ENCODE data around the gene FAM171A1.
"Not testable (repeated sequence)": the region's sequence is repeated elsewhere in the genome, so short reads cannot be mapped to it uniquely, and the experiment has no call there.

The FAM171A1 gene

DNA sequence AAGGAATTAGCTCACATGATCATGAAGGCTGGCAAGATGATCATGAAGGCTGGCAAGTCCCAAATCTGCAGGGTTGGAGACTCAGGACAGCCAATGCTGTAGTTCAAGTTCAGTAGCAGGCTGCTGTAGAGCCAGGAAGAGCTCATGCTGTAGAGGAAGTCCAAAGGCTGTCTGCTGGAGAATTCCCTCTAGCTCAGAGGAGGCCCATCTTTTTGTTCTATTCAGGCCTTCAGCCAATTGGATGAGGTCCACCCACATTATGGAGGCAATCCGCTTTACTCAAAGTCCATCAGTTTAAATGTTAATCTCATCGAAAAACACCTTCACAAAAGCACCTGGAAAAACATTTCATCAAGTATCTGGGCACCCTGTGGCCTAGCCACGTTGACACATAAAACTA lies 24.8 kb upstream of the FAM171A1 start:
- no peaks in the 10 kb centered on the region for H3K27me3 ChIP-seq (ENCODE audit: control insufficient read depth, insufficient read depth, low read length)

DNA sequence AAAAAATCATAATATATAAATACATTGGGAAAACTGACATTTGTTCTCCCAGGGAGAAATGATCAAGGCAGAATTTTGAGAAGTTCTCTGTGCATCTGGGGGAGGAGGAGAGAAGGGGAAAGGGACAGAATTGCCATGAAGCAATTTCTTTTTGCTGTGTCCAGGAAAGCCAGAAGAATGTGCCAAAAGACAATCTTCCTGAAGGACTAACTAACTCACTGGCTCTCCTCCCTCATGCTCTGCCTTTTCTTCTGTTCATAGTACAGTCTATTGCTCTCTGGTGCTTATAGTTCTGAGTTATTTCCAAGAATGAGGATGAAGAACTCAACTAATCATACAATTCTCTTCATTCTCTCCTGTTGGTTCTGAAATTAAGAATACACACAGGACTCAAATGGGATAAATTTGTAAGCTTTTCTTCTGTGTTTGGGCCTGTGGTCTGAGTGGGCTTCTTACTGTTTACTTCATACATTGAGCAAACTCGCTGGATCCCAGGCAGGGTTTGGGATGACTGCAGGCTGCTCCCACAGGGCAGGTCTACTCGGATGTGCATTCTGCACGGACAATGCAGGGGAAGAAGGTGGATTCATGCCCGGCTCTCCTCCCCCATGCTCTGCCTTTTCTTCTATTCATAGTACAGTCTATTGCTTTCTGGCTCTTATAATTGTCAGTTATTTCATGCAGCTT lies 22.2 kb upstream of the FAM171A1 start:
- Histone ChIP-seq H3K4me3 (ENCODE audit: low read depth, low read length) (no peak overlapping the region), H3K36me3 (ENCODE audit: control insufficient read depth, insufficient read depth, low read length) (no peaks in the 10 kb centered on the region), H3K9ac (ENCODE audit: low read depth, low read length) (no peak overlapping the region), H3K27me3 (ENCODE audit: control insufficient read depth, insufficient read depth, low read length) (no peaks in the 10 kb centered on the region), H3K27ac (ENCODE audit: low read depth, low read length) (no peak overlapping the region), H3K9me3 (ENCODE audit: control insufficient read depth, insufficient read depth, low read length) (no peaks in the 10 kb centered on the region), H3K4me1 (ENCODE audit: control insufficient read depth, insufficient read depth, low read length) (no peaks in the 10 kb centered on the region)

More for the DNA sequence above, 24.8 kb upstream of the FAM171A1 start:
- Histone ChIP-seq H3K36me3 (ENCODE audit: control insufficient read depth, insufficient read depth, low read length) (no peaks in the 10 kb centered on the region), H3K4me1 (ENCODE audit: control insufficient read depth, insufficient read depth, low read length) (no peaks in the 10 kb centered on the region), H3K27ac (ENCODE audit: low read depth, low read length) (no peak overlapping the region), H3K9me3 (ENCODE audit: control insufficient read depth, insufficient read depth, low read length) (no peaks in the 10 kb centered on the region), H3K9ac (ENCODE audit: low read depth, low read length) (no peak overlapping the region), H3K4me3 (ENCODE audit: low read depth, low read length) (no peak overlapping the region)

DNA sequence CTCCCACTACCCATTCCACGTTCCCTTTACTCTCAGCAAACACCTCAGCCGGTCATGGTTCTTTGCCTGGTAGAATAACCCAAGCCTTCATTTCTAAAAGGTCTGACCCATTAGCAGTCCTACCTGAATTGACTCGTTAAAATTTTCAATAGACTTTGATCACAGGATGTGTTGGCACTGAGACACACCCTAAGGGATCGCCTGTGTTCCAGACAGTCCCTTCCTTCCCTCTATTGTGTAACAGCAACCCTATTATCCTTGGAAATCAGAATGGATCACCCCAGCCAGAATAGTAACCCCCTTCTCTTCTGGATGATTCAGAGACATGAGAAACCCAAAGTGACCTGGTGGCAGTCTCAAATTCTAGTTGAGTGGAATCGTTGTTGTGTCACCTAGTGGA lies 20.4 kb upstream of the FAM171A1 start:
- Histone ChIP-seq H3K9ac (ENCODE audit: low read depth, low read length) (no peak overlapping the region), H3K27ac (ENCODE audit: low read depth, low read length) (no peak overlapping the region), H3K27me3 (ENCODE audit: control insufficient read depth, insufficient read depth, low read length) (no peaks in the 10 kb centered on the region; the same call in 1 of the 2 replicates), H3K4me3 (ENCODE audit: low read depth, low read length) (no peak overlapping the region), H3K36me3 (ENCODE audit: control insufficient read depth, insufficient read depth, low read length) (no peaks in the 10 kb centered on the region), H3K4me1 (ENCODE audit: control insufficient read depth, insufficient read depth, low read length) (no peaks in the 10 kb centered on the region), H3K9me3 (ENCODE audit: control insufficient read depth, insufficient read depth, low read length) (no peaks in the 10 kb centered on the region)

DNA sequence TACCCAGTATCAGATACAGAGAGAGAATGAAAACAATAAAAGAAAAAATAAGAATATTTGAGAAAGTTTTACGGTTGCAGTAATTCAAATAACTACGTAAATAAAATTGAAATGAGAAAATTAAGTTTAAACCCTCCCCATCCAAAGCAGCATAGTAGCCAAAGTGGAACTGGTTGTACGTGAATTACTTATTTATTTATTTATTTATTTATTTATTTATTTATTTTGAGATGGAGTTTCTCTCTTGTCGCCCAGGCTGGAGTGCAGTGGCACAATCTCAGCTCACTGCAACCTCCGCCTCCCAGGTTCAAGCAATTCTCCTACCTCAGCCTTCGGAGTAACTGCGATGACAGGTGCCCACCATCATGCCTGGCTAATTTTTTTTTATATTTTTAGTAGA lies 17.1 kb upstream of the FAM171A1 start:
- H3K4me3 ChIP-seq (ENCODE audit: low read depth, low read length); H3K9ac ChIP-seq (ENCODE audit: low read depth, low read length); H3K4me1 ChIP-seq (ENCODE audit: control insufficient read depth, insufficient read depth, low read length); H3K27ac ChIP-seq (ENCODE audit: low read depth, low read length); H3K27me3 ChIP-seq (ENCODE audit: control insufficient read depth, insufficient read depth, low read length); H3K36me3 ChIP-seq (ENCODE audit: control insufficient read depth, insufficient read depth, low read length); H3K9me3 ChIP-seq (ENCODE audit: control insufficient read depth, insufficient read depth, low read length): not testable (repeated sequence)

DNA sequence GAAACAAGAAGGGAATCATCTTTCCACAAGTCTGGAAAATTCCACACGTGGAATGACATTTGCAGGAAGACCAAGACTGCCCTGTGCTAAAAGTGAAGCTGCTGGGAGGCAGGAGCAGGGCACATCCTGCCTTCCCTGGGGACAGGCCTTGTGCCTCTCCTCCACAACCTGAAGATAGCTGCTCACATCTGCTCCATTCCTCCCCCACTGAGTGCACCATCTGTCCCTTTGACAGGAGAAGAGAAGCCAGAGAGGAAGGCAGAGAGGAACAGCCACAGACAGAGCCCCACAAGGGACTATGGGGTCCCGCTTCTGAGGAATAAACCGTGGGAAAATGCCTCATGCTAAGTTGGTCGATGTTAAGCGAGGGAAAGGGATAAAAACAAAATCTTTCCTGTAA lies 15.9 kb upstream of the FAM171A1 start:
- no peaks in the 10 kb centered on the region; the same call in 1 of the 2 replicates for H3K27me3 ChIP-seq (ENCODE audit: control insufficient read depth, insufficient read depth, low read length)
- H3K9me3 ChIP-seq (ENCODE audit: control insufficient read depth, insufficient read depth, low read length): no peaks in the 10 kb centered on the region
- H3K27ac ChIP-seq (ENCODE audit: low read depth, low read length): no peak overlapping the region
- H3K36me3 ChIP-seq (ENCODE audit: control insufficient read depth, insufficient read depth, low read length): no peaks in the 10 kb centered on the region
- H3K9ac ChIP-seq (ENCODE audit: low read depth, low read length): no peak overlapping the region
- H3K4me3 ChIP-seq (ENCODE audit: low read depth, low read length): no peak overlapping the region
- no peaks in the 10 kb centered on the region for H3K4me1 ChIP-seq (ENCODE audit: control insufficient read depth, insufficient read depth, low read length)

DNA sequence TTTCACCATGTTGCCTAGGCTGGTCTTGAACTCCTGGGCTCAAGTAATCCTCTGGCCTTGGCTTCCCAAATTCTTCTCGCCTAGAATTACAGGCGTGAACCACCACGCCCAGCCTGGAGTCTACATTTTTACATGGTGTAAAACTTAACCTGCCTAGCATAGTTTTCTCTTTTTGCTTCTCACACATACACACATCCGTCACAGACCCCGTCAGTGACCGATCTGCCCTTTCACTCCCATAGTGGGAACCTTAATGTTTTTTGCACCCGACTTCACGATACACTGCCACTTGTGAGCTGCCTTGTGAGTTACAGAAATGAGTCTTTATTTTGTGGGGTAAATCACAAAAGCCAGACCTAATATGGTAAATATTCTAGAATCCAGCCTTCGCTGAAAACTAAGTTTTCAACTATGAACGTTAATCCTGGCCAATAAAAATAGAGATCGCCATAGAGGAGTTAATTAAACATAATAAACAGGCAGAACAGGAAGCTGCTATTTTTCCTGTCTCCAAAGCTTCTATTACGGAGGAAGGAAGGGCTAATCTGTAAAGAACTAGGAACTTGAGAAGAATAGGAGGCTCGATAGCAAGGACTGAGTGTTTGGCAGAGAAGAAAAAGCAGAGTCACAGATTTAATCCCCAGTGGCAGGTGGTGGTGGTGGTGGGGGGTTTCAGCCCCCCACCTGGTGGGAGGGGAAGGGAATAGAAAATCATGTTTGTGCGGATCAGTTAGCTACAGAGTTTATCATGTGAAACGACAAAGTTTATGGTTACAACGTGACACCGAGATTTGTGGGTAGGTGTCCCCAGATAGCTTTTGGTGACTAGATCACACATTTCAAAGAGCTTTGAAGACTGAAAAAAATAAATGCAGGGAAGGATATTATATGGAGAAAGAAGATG lies 14.7 kb upstream of the FAM171A1 start:
- Histone ChIP-seq H3K4me3 (ENCODE audit: low read depth, low read length) (no peak overlapping the region), H3K27me3 (ENCODE audit: control insufficient read depth, insufficient read depth, low read length) (no peaks in the 10 kb centered on the region; the same call in 1 of the 2 replicates), H3K36me3 (ENCODE audit: control insufficient read depth, insufficient read depth, low read length) (no peaks in the 10 kb centered on the region), H3K4me1 (ENCODE audit: control insufficient read depth, insufficient read depth, low read length) (no peaks in the 10 kb centered on the region), H3K27ac (ENCODE audit: low read depth, low read length) (no peak overlapping the region), H3K9me3 (ENCODE audit: control insufficient read depth, insufficient read depth, low read length) (no peaks in the 10 kb centered on the region), H3K9ac (ENCODE audit: low read depth, low read length) (no peak overlapping the region)

DNA sequence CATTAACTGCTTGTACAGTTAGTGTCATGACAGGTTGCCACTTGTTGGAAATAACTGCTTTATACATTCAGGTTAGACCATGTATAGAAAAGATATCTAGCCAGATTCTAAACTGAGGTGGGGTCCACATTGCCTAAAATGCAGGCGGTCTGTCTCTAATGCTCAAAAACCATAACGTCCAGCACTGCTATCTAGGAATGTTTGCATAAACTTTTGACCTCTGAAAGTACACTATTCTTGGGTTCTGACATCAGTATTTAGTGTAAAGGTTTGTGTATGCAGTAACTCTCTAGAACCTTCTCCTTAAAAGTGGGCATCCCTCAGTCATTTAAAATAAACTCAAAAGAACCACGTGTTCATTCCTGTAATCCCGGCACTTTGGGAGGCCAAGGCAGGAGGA lies 10.3 kb upstream of the FAM171A1 start:
- H3K27me3 ChIP-seq (ENCODE audit: control insufficient read depth, insufficient read depth, low read length): no peaks in the 10 kb centered on the region
- H3K9ac ChIP-seq (ENCODE audit: low read depth, low read length): no peak overlapping the region
- no peaks in the 10 kb centered on the region for H3K4me1 ChIP-seq (ENCODE audit: control insufficient read depth, insufficient read depth, low read length)

DNA sequence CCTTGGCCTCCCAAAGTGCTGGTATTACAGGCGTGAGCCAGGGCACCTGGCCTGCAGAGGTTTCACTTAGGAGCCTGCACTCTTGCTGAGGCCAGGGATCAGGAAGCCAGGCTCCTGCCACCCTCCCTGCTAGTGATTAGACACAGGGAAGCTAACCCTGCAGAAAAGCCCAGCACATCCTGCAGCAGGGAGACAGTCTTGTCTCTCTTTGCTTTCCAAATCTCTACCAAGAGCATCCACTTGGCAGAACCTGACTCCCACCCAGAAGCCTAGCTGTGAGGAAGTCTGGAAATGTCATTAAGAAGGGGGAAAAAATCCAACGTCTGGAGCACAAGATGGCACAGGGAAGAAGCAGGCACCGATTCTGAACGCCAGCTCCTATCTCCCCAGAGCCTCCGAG lies 8.0 kb upstream of the FAM171A1 start:
- Histone ChIP-seq H3K9me3 (ENCODE audit: control insufficient read depth, insufficient read depth, low read length) (no peaks in the 10 kb centered on the region), H3K9ac (ENCODE audit: low read depth, low read length) (no peak overlapping the region), H3K4me1 (ENCODE audit: control insufficient read depth, insufficient read depth, low read length) (peaks cover 5% of the 10 kb centered on the region), H3K4me3 (ENCODE audit: low read depth, low read length) (no peak overlapping the region), H3K27ac (ENCODE audit: low read depth, low read length) (no peak overlapping the region), H3K27me3 (ENCODE audit: control insufficient read depth, insufficient read depth, low read length) (no peaks in the 10 kb centered on the region), H3K36me3 (ENCODE audit: control insufficient read depth, insufficient read depth, low read length) (no peaks in the 10 kb centered on the region)

More for the DNA sequence above, 10.3 kb upstream of the FAM171A1 start:
- H3K27ac ChIP-seq (ENCODE audit: low read depth, low read length): no peak overlapping the region
- H3K4me3 ChIP-seq (ENCODE audit: low read depth, low read length): no peak overlapping the region
- H3K9me3 ChIP-seq (ENCODE audit: control insufficient read depth, insufficient read depth, low read length): no peaks in the 10 kb centered on the region
- H3K36me3 ChIP-seq (ENCODE audit: control insufficient read depth, insufficient read depth, low read length): no peaks in the 10 kb centered on the region

DNA sequence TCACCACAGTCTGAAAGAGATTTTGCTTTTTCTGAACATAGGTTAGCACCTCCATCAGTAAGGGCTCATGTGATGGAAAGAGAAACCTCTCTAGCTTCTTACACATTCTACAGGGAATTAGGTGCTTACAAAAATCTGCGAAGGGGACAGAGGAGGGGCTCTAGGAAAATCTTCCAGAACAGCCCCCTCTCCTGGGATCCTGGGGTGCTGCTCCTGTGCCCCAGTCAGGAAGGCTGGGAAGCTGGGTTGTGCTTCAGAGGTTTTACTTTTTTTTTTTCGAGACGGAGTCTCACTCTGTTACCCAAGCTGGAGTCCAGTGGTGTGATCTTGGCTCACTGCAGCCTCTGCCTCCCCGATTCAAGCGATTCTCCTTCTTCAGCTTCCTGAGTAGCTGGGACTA lies 7.5 kb upstream of the FAM171A1 start:
- no peaks in the 10 kb centered on the region for H3K27me3 ChIP-seq (ENCODE audit: control insufficient read depth, insufficient read depth, low read length)
- H3K9ac ChIP-seq (ENCODE audit: low read depth, low read length): no peak overlapping the region
- no peak overlapping the region for H3K27ac ChIP-seq (ENCODE audit: low read depth, low read length)

DNA sequence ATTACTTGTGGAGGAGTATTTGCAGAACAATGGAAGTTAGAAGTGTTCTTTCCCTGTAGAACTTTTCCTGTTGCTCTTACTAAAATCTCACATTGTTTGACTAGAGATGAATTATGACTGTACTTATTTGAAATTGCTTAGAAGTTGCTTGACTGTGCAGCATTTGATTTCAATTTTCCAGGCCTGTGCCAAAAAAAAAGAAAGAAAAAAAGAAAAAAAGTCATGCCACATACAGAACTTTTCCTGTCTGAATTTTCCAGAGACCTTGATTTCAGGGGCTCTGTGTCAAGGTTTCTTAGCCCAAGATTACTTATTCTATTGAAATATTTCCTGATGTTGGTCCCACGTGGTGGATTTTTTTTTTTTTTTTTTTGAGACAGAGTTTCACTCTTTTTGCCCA lies 3.5 kb upstream of the FAM171A1 start:
- no peaks in the 10 kb centered on the region for H3K9me3 ChIP-seq (ENCODE audit: control insufficient read depth, insufficient read depth, low read length)
- H3K4me1 ChIP-seq (ENCODE audit: control insufficient read depth, insufficient read depth, low read length): peaks cover 11% of the 10 kb centered on the region
- H3K27me3 ChIP-seq (ENCODE audit: control insufficient read depth, insufficient read depth, low read length): peaks cover 4% of the 10 kb centered on the region; the same call in 1 of the 2 replicates
- H3K36me3 ChIP-seq (ENCODE audit: control insufficient read depth, insufficient read depth, low read length): no peaks in the 10 kb centered on the region
- no peak overlapping the region for H3K4me3 ChIP-seq (ENCODE audit: low read depth, low read length)
- H3K9ac ChIP-seq (ENCODE audit: low read depth, low read length): no peak overlapping the region
- H3K27ac ChIP-seq (ENCODE audit: low read depth, low read length): no peak overlapping the region

More for the DNA sequence above, 7.5 kb upstream of the FAM171A1 start:
- Histone ChIP-seq H3K4me3 (ENCODE audit: low read depth, low read length) (no peak overlapping the region), H3K4me1 (ENCODE audit: control insufficient read depth, insufficient read depth, low read length) (peaks cover 9% of the 10 kb centered on the region), H3K9me3 (ENCODE audit: control insufficient read depth, insufficient read depth, low read length) (no peaks in the 10 kb centered on the region), H3K36me3 (ENCODE audit: control insufficient read depth, insufficient read depth, low read length) (no peaks in the 10 kb centered on the region)

DNA sequence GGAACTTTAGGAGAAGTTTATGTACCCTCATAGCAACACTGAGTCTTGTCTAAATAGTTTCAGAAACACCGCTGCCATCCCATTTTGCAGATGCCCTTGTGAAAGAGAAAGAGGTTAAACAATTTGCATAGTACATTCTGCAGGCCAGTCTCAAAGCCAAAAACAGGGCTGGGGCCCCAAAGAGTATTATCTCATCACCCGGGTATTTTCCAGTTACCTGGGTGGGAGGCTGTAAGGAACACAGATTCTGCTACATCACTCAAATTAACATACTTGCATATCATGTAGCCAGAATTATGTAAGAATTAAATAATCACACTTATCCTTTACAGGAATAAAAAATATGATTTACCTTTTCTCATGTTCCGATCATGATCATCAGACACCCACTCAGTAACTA lies 3.1 kb upstream of the FAM171A1 start:
- H3K27ac ChIP-seq (ENCODE audit: low read depth, low read length): no peak overlapping the region
- no peak overlapping the region for H3K9ac ChIP-seq (ENCODE audit: low read depth, low read length)
- H3K36me3 ChIP-seq (ENCODE audit: control insufficient read depth, insufficient read depth, low read length): no peaks in the 10 kb centered on the region
- peaks cover 4% of the 10 kb centered on the region; the same call in 1 of the 2 replicates for H3K27me3 ChIP-seq (ENCODE audit: control insufficient read depth, insufficient read depth, low read length)
- H3K4me1 ChIP-seq (ENCODE audit: control insufficient read depth, insufficient read depth, low read length): peaks cover 15% of the 10 kb centered on the region
- H3K9me3 ChIP-seq (ENCODE audit: control insufficient read depth, insufficient read depth, low read length): no peaks in the 10 kb centered on the region
- H3K4me3 ChIP-seq (ENCODE audit: low read depth, low read length): no peak overlapping the region

Data from HUES48 (cell line).